Measurements from ENCODE around the gene TWF2.

Gene TWF2

GRCh38 chr3:52257911-52258310 is 19.0 kb upstream of the TWF2 start:
- no peak for DNase-seq (ENCODE audit: low read depth)

GRCh38 chr3:52256622-52257021 is 17.7 kb upstream of the TWF2 start:
- no peak for DNase-seq (ENCODE audit: low read depth)

- no peak for DNase-seq (ENCODE audit: low read depth)
These were observed 17.2 kb upstream of the TWF2 start for GRCh38 chr3:52256159-52256558.

DNA sequence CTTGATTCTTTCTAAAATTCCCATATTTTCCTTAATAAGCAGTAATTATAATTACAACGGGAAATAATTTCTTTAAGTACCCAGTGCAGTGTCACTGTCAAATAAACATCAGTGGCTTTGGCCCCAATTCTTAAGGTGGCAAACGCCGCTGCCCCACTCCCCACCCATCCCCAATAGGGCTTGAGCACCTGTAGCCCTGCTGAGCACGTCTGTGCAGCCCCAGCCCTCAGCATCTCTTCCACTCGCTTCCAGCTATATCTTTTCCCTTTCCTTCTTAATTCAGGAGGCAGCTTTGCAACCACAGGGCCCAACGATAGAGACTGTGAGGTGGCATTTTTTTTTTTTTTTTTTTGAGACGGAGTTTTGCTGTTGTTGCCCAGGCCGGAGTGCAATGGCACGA is 15.7 kb upstream of the TWF2 start:
- DNase-seq (ENCODE audit: low read depth) = no peak

DNA sequence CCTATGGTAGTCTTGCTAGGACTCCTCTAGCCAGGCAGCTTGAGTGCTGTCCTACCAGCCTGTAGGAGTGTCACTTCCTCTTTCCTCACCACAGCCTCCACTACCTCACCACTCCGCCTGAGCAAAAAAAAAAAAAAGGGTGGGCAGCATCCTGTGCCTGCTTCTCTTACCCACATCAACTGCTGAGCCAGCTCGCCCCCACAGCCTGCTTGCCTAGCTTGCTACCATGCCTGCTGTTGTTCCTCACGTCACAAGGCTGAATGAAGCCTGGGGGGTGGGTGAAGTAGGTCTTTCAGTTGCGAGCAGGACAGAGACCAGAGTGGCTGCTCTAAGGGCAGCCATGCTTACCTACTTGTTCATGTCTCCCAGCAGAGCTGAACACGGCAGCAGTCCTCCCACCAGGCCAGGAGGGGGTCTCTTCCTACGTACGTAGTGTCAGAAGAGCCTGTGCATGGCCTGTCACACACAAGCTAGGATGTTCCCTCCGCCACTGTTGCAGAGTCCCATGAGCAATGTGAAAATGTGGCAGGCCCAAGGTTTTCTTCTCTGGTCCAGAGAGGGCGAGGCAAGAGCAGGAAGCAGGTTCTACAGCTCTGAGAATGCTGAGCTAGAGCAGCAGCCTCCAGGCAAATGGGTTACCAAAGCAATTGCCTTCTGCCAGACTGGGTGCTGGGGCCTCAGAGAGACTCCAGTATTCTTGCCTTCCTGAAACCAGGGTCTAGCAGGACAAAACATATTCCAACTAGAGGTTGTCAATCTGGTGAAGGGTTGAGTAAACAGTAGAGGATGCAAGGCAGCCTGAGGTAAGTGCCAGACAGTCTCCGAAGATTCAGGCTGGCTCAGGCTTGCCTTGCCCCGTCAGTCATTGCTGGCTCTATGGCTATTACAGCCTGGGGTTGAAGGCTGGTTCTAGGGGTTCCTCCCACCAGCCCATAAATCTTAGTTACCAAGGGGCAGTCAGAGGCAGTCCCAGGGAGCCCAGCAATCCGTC is 14.7 kb upstream of the TWF2 start:
- peak; percentile 69 for DNase-seq (ENCODE audit: low read depth)

DNA sequence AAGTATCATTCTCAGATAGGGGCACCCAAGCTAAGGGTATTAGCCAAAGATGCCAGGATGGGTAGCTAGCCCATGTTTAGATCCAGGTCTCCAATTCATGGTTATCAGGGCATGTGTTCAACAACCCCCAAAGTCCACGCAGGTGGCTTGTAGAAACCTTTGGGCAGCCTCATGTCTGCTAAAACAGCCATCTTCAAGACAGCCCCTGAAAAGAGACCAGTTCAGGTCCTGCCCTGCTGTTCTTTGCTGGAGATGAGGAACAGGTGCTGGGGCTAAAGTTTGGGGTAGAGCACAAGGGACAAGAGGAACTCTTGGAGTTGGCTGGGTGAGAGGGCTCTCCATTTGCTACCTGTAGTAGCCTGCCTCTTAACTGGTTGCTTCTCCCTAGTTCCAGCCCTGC is 11.2 kb upstream of the TWF2 start:
- no peak for DNase-seq (ENCODE audit: low read depth)

DNA sequence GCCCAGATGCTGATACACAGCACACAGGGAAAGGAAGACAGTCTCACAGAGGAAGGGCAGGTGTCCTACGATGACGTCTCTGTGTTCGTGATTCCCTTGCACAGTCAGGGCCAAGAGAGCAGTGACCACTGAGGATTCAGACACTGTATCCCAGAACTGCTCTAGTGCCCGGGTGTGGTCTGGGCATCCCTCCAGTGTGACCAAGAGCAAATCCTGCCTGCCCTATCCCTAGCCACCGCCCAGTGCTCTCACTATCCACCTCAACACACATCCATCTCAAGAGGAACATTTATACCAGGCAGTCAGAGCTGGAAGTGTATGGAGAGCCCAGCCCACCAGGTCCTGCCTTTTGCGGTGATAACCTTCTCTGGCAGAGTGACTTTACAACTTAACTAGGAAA is 10.7 kb upstream of the TWF2 start:
- DNase-seq (ENCODE audit: low read depth) = no peak

- no peak for DNase-seq (ENCODE audit: low read depth)
These were observed 10.0 kb upstream of the TWF2 start for GRCh38 chr3:52248816-52249547.

GRCh38 chr3:52248165-52248541 is 9.2 kb upstream of the TWF2 start:
- DNase-seq (ENCODE audit: low read depth) = no peak

DNA sequence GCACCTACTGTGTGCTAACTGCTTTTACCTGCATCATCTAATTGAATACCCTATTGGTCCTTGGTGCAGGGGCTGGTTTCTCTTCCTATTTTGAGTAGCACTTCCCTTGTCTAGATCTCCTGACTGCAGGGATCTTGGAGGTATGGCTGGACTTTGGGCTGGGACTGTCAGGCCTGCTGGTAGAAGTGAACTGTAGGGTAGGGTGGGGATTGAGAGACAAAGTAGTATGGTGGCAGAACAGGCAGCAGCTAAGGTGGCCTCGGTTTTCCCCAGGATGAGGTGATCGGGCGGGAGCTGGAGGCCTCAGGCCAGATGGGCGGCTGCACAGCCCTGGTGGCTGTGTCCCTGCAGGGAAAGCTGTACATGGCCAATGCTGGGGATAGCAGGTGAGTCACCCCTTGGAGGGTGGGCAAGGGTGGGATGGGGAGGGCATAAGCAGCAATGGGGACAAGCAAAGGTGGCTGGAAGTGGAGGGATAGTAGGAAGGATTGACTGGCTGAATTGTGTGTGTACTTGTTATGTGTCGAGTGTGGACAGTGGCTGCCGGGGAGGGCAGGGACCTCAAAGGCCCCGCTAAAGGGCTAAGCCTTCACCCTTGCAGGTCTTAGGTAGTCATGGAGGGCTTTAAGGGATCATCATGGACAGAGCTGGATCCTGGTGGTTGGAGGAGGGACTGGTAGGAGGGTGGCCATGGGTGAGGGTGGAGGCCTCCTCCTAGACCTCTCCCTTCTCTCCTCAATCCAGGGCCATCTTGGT is 8.6 kb upstream of the TWF2 start:
- no peak for DNase-seq (ENCODE audit: low read depth)

GRCh38 chr3:52246728-52247408 is 7.9 kb upstream of the TWF2 start:
- no peak for DNase-seq (ENCODE audit: low read depth)

DNA sequence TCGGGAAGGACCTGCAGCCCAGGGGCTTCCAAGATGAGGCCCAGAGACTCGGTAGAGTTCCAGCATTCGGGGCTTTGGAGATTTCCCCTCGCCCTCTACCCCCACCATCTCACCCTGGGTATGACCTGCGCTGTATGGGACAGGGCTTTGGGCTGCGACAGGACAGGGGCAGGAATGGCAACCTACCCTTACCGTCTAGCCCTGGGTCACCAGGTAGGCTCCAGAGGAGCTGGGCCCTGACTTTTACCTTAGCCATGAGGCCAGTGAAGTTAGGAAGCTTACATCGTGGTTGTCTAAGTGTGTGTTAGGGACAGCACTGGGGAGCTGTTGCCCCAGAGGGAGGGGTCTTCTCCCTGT is 7.3 kb upstream of the TWF2 start:
- DNase-seq (ENCODE audit: low read depth) = no peak

DNA sequence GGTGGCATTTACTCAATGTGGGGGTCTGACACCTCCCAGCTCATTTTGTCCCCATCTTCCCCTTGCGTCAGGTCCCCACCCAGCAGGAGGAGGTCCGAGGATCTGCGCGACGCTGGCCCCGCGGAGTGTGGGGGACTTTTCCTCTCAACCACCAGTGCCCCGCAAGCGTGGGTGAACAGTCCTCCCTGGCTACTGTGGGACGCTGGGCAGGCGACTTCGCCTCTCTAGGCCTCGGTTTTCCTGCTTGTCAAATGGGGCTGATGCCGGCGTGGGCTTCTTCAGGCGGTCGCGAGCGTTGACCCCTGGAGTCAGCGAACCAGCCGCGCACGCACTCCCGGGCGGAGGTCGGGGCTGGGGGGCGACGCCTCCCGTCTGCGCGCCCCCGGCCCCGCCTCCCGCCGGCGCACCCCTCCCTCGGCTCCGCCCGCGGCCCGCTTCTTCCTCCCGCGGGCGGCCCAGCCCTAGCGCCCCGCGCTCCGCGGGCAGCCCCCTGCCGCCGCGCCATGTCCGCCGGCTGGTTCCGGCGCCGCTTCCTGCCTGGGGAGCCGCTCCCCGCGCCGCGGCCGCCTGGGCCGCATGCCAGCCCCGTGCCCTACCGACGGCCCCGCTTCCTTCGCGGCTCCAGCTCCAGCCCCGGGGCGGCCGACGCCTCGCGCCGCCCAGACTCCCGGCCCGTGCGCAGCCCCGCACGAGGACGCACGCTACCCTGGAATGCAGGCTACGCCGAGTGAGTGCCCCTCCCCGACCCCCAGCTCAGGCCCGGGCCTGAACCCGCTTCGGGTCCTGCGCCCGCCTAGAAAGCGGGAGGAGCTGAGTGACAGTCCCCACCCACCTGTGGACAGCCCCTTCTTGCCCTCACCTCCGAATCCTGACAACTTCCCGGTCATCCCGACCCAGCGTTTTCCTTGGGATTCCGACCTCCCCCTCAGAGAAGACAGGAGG is 6.6 kb upstream of the TWF2 start, which contains the start of gene PPM1M:
Gene PPM1M, plus strand, starts transcription at position 438 of the 942 bp plus-strand sequence. Its CDS starts 66 bp downstream, at position 504.
- peak; percentile 46 for DNase-seq (ENCODE audit: low read depth)

DNA sequence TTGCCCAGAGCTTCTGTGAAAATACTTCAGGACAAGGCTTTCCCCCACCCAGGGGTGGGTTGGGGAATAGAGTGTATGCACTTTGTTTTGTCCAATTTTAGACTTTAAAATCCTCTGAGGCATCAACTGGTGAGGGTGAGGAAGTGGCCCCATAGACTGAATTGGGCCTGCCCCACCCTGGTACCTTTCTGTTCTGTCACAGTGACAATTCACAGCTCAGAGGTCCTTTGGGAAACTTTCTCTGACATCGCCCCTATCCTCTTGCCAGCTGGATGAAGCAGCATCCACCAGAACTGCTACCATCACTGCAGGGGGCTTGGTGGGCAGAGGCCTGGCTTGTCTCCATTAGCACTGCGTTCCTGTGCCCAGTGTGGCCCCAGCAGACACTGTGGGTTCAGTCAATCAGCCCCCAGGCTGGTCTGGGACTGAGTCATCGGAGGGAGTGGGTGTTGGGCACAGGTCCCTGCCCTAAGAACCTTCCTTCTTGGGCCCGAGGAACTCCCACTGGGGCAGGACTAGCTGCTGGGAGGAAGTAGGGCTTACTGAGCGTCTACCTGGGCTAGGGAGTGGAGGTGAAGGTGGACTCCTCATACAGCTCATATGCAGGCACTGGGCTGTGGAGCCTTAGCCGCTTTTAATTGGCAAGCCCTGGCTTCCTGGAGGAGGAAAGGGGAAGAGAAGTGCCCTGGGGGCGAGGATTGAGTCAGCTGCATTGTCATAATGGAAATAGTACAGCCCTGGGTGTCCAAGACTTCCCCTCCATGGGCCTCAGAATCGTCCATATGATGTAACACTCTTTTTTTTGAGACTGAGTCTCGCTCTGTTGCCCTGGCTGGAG is 5.1 kb upstream of the TWF2 start:
- peak; percentile 33 for DNase-seq (ENCODE audit: low read depth)

DNA sequence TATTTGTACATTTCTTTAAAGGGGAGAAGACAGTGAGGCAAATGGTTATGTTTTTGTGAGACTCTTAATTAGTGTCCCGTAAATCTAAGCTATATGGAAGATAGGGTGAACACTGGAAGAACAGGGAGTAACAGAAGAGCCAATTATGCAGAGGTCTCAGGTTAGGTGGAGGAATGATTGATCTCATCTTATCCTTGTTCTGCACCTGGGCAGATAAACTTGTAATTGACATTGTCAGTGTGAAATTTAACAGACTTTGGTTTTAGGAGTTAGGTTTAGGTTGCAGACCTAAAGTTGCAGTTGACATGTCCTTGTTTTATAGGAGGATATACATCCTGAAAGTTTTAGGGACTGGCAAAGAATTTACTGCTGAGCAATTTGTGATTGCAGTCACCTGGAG is 3.1 kb upstream of the TWF2 start:
- no peak for DNase-seq (ENCODE audit: low read depth)

DNA sequence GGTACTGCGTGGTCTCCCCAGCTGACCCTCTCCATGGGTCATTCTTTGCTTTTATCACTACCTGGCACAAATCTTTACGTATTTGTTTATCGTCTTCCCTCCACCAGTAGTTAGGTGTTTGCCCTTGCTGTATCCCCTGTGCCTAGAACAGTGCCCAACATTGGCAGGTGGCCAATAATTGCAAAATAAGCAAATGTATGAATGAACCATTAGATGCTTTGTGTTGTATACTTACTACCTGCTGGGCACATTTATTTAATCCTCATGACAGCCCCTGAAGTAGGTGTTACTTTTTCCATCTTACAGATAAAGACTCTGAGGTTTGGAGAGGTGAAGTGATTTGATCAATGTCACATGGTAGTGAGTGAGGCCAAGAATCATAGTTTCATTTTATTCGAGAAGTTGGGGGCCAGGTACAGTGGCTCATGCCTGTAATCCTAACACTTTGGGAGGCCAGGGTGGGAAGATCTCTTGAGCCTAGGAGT is 2.0 kb upstream of the TWF2 start:
- DNase-seq (ENCODE audit: low read depth) = no peak

DNA sequence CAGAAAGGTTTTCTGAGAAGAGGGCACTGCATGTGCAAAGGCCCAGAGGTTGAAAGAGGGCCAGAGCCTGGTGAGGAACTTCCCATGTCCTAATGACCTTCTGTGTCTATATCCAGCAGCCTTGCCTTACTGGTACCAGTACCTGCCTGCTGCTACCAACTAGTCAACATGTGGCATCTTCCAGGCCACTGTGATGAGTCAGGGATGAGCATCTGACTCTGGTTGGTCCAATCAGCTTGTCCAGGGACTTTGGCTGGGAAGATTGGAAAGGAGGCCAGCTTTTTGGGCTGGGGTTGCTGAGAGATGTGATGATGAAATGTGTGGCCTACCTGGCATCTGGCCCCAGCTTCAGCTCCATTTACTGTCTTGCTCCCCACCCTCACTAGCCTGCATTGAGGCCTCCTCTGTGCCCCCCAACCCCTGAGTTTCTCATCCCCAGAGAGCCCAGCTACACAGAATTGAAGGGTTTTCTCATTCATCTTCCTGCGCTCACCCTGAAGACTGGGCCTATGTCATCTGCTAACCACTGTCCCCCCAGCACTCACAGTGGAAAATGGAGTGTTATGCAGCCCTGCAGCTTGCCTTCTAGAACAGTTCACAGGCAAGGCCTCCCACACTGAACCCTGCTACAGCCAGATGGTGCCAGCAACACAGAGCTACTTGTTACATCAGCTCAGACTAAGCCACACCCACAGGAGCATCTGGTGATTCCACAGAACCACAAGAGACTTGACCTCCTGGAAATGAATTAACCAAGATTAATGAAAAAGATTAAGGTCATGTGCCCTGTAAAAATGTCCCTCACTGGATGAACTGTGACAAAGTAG is 1.3 kb upstream of the TWF2 start:
- DNase-seq (ENCODE audit: low read depth) = peak; percentile 53

GRCh38 chr3:52238193-52238760 is 681 bp downstream of the TWF2 start:
- no peak for DNase-seq (ENCODE audit: low read depth)
